GM13977 (cell line): ENCODE data around the gene KCNK10.

Experiments used
- DNase-seq: peaks from one replicate; pipeline ENCODE4 v3.0.0; 2012; ENCODE audit warnings: low spot score
- in situ Hi-C: fragments of 300-500 bp; cut with MboI; formaldehyde crosslinking; loops from one replicate; pipeline ENCODE4 v1.12.0; 2022; ENCODE audit warnings: low sequenced_read_pairs, low pct_unique_long_range_greater_than_20kb, mixed read lengths, inconsistent platforms; ENCODE audit not compliant: unreplicated experiment
- TF ChIP-seq, protein P1 (sequence below): IDR thresholded peaks from 2 replicates; pipeline ENCODE4 v1.5.1; 2012; ENCODE audit warnings: mild to moderate bottlenecking, control low read depth; ENCODE audit not compliant: insufficient read depth; ENCODE audit errors: extremely low read depth, missing control alignments

The KCNK10 gene

GRCh38 chr14:88242446-88242845, 80.6 kb downstream of the KCNK10 start:
- in situ Hi-C loops = no loop called here
- TF ChIP-seq, protein P1, sequence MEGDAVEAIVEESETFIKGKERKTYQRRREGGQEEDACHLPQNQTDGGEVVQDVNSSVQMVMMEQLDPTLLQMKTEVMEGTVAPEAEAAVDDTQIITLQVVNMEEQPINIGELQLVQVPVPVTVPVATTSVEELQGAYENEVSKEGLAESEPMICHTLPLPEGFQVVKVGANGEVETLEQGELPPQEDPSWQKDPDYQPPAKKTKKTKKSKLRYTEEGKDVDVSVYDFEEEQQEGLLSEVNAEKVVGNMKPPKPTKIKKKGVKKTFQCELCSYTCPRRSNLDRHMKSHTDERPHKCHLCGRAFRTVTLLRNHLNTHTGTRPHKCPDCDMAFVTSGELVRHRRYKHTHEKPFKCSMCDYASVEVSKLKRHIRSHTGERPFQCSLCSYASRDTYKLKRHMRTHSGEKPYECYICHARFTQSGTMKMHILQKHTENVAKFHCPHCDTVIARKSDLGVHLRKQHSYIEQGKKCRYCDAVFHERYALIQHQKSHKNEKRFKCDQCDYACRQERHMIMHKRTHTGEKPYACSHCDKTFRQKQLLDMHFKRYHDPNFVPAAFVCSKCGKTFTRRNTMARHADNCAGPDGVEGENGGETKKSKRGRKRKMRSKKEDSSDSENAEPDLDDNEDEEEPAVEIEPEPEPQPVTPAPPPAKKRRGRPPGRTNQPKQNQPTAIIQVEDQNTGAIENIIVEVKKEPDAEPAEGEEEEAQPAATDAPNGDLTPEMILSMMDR = no peak
- no peak for DNase-seq

GRCh38 chr14:88241810-88242209, 81.3 kb downstream of the KCNK10 start:
- DNase-seq = no peak
- TF ChIP-seq, protein P1 = no peak
- in situ Hi-C loops = no loop called here

DNA sequence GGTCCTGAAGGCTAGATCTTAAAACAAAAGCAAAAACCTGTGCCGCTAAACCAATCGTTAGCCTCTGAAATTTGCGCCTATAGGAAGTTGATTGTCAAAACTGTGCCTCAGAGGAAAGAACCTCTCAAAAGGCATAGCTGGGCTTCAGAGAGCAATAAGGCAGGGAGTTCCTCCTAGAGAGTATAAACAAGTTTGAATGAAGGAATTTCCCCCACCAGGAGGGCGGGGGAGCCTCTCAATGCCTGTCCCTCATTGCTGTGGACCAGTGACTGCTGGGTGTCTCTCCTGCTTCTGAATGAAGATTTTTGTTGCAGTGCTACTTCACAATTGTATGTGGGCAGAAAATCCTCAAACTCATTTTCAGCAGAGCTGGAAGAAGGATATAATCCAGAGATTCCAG, 88.6 kb downstream of the KCNK10 start:
- TF ChIP-seq, protein P1 = no peak
- no peak for DNase-seq
- in situ Hi-C loops = no loop called here

DNA sequence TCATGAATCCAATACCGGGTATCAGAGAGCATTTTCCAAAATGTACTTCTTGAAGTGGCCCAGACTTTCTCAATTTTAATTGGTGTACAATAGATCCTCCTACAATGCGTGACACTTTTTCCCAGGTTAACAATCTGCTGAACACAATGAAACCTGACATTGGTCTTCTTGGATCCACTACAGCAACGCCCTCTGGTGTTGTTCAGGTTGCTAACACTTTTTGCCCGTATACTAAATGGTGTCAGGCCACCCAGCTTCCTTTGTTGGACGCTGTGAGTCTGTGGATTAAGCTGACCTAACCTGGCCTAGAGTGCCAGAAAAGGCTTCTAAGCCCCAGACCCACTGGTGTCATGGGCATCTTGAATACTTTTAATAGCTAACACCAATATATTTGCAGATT, 89.2 kb downstream of the KCNK10 start:
- TF ChIP-seq, protein P1 = peak; percentile 53
- no peak for DNase-seq
- in situ Hi-C loops = no loop called here

DNA sequence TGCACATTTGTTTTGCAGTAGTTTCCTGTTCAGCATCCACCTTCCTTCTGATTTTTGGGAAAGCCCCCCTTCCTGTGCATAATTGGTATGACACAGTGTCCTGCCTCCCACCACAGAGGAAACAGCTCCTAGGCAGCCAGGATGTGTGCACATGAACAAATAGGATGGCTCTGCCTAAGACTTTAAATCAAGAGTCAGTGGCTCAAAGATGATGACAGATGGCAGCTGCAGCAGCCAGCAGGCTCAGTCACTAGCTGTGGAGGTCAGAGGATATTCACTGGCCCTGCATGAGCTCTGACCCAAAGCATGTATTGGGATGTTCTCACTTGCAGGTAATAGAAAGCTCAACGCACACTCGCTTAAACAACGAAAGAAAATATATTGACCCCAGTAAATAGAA, 90.3 kb downstream of the KCNK10 start:
- DNase-seq = no peak
- TF ChIP-seq, protein P1 = no peak
- in situ Hi-C loops = no loop called here

DNA sequence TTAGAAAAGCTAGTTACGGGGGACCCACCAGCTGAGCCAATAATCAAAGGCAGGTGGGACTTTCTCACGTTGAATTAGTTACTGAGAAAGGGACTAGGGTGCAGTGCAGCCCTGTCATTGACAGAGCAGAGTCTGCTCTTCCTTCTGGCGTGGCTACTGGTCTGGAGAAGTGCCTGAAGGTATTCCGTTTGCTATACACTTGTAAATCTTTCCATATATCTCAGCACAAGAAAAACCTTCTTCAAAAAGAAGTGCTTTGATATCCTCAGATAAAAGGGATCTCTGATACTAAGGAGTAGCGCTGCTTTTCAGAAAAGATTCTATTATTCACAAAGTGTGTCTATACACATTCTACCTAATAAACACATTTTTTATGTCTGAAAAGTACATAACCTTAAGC, 91.5 kb downstream of the KCNK10 start:
- TF ChIP-seq, protein P1 = no peak
- no peak for DNase-seq
- in situ Hi-C loops = no loop called here

GRCh38 chr14:88229428-88229827, 93.6 kb downstream of the KCNK10 start:
- TF ChIP-seq, protein P1 = no peak
- DNase-seq = no peak

More at GRCh38 chr14:88229428-88229827, 93.6 kb downstream of the KCNK10 start:
- in situ Hi-C loops = no loop called here
